Brain microvascular endothelial cell (primary cell): ENCODE data around the gene DLK2.
"Not testable (repeated sequence)": the region's sequence is repeated elsewhere in the genome, so short reads cannot be mapped to it uniquely, and the experiment has no call there.

Source experiments
- DNase-seq: peaks from one replicate; pipeline ENCODE4 v3.0.0-alpha.2; 2020
- H3K27ac ChIP-seq: fragments of 250-450 bp; sonication (Bioruptor Pico); 2 replicates; pipeline ENCODE4 v1.5.1; 2020; ENCODE audit warnings: mild to moderate bottlenecking, moderate library complexity
- H3K27me3 ChIP-seq: fragments of 250-450 bp; sonication (Bioruptor Pico); replicated peaks from 2 replicates; pipeline ENCODE4 v1.5.1; 2020; ENCODE audit warnings: mild to moderate bottlenecking
- H3K36me3 ChIP-seq: fragments of 250-450 bp; sonication (Bioruptor Pico); replicated peaks from 2 replicates; pipeline ENCODE4 v1.5.1; 2020; ENCODE audit warnings: mild to moderate bottlenecking
- H3K4me3 ChIP-seq: 2 replicates; pipeline ENCODE4 v1.5.1; 2011; ENCODE audit warnings: low read depth, mild to moderate bottlenecking, control low read depth, low read length, moderate library complexity
- CTCF ChIP-seq: IDR thresholded peaks from 2 replicates; pipeline ENCODE4 v1.5.1; 2011; ENCODE audit warnings: low read depth, mild to moderate bottlenecking, moderate library complexity, low read length, control low read depth, inconsistent platforms; ENCODE audit errors: missing control alignments
- in situ Hi-C: cut with HindIII; loops from 2 replicates; pipeline ENCODE4 v1.10.0; 2017; ENCODE audit warnings: low sequenced_read_pairs, low pct_ligation_motif_present

Gene DLK2

GRCh38 chr6:43468748-43469681 lies 13.7 kb upstream of the DLK2 start:
- DNase-seq, result no peak
- Histone ChIP-seq H3K27ac (no peak overlapping the region), H3K36me3 (no peaks in the 10 kb centered on the region), H3K27me3 (no peaks in the 10 kb centered on the region), H3K4me3 (no peak overlapping the region)
- TF ChIP-seq CTCF, result no peak
- in situ Hi-C loops, result no loop called here

GRCh38 chr6:43468240-43468639 lies 12.9 kb upstream of the DLK2 start:
- in situ Hi-C loops, result no loop called here
- no peak overlapping the region for H3K27ac ChIP-seq
- TF ChIP-seq CTCF, result no peak
- DNase-seq, result no peak
- H3K36me3 ChIP-seq, result no peaks in the 10 kb centered on the region
- H3K27me3 ChIP-seq, result no peaks in the 10 kb centered on the region
- H3K4me3 ChIP-seq, result no peak overlapping the region

GRCh38 chr6:43467752-43468151 lies 12.4 kb upstream of the DLK2 start:
- no peak overlapping the region for H3K27ac ChIP-seq

GRCh38 chr6:43467265-43467664 lies 11.9 kb upstream of the DLK2 start:
- DNase-seq, H3K27ac ChIP-seq, H3K4me3 ChIP-seq, in situ Hi-C loops, H3K27me3 ChIP-seq, H3K36me3 ChIP-seq: not testable (repeated sequence)

More at GRCh38 chr6:43467752-43468151, 12.4 kb upstream of the DLK2 start:
- no peak for DNase-seq
- Histone ChIP-seq H3K27me3 (no peaks in the 10 kb centered on the region), H3K4me3 (no peak overlapping the region), H3K36me3 (no peaks in the 10 kb centered on the region)
- no peak for TF ChIP-seq CTCF
- in situ Hi-C loops, result no loop called here

- TF ChIP-seq CTCF, result no peak
- in situ Hi-C loops, result no loop called here
- H3K27me3 ChIP-seq, result no peaks in the 10 kb centered on the region
These were observed 10.6 kb upstream of the DLK2 start for GRCh38 chr6:43465948-43466347.

GRCh38 chr6:43464337-43464736 lies 9.0 kb upstream of the DLK2 start:
- H3K4me3 ChIP-seq, result no peak overlapping the region
- H3K27ac ChIP-seq, result no peak overlapping the region
- no peaks in the 10 kb centered on the region for H3K36me3 ChIP-seq
- no peak for TF ChIP-seq CTCF
- H3K27me3 ChIP-seq, result no peaks in the 10 kb centered on the region
- in situ Hi-C loops, result no loop called here
- DNase-seq, result no peak

More at GRCh38 chr6:43465948-43466347, 10.6 kb upstream of the DLK2 start:
- DNase-seq, result no peak
- H3K4me3 ChIP-seq, result no peak overlapping the region
- no peak overlapping the region for H3K27ac ChIP-seq
- no peaks in the 10 kb centered on the region for H3K36me3 ChIP-seq
